Breast epithelium (tissue), 4 donors: ENCODE data around the gene ZSWIM8. TPM values are rescaled to one million over a fixed set of nuclear protein-coding genes. Genes with fewer than 3 reads are reported as not detected.

Source experiments
- DNase-seq, 2 donors: peaks; one replicate each; pipeline ENCODE4 v3.0.0-alpha.2; 2019; ENCODE audit warnings: low spot score in 2 of 2
- H3K27ac ChIP-seq, 2 donors: fragments of 200-600 bp; sonication (generic) in 1 of 2; one replicate each; pipeline ENCODE4 v1.5.1; 2016 to 2019; ENCODE audit warnings: mild to moderate bottlenecking in 1 of 2
- H3K27me3 ChIP-seq, 2 donors: fragments of 200-600 bp; sonication (generic) in 1 of 2; one replicate each; pipeline versions ENCODE4 v1.5.1 to v1.6.0; 2017 to 2019; ENCODE audit warnings: control low read depth in 1 of 2, mild to moderate bottlenecking in 1 of 2
- H3K36me3 ChIP-seq: fragments of 200-600 bp; one replicate; pipeline ENCODE4 v1.5.1; 2019
- H3K4me1 ChIP-seq, 2 donors: fragments of 200-600 bp; sonication (generic); one replicate each; pipeline ENCODE4 v1.5.1; 2016 to 2019; ENCODE audit warnings: control low read depth in 1 of 2
- H3K4me3 ChIP-seq, 3 donors: fragments of 200-600 bp; sonication (generic); 1 replicate in 2 of 3; 2 replicates in 1 of 3; pipeline ENCODE4 v1.5.1; 2016 to 2019; ENCODE audit warnings: mild to moderate bottlenecking in 3 of 3, moderate library complexity in 2 of 3
- H3K9me3 ChIP-seq, 2 donors: fragments of 200-600 bp; sonication (generic) in 1 of 2; one replicate each; pipeline ENCODE4 v1.5.1; 2016 to 2019; ENCODE audit warnings: control low read depth in 1 of 2
- POLR2A ChIP-seq: fragments of 450-650 bp; IDR thresholded peaks from one replicate; pipeline ENCODE4 v1.6.1; 2016; ENCODE audit warnings: antibody characterized with exemption, mild to moderate bottlenecking, moderate library complexity
- POLR2AphosphoS5 ChIP-seq, 3 donors: sonication (generic); formaldehyde crosslinking; IDR thresholded peaks; one replicate each; pipeline ENCODE4 v1.6.1; 2017; ENCODE audit warnings: antibody characterized with exemption in 3 of 3
- intact Hi-C: fragments of 100-400 bp; cut with DNase I; formaldehyde crosslinking; loops from one replicate; pipeline ENCODE4 v1.15.1; 2023; ENCODE audit warnings: low total_unique reads
- total RNA-seq, 3 donors: library from RNA; depleted of rRNA; stranded (reverse); fragments of >200 nt; gene quantifications; one replicate each; pipeline ENCODE4 v1.1.0, GENCODE V29; 2016
- TF ChIP-seq, protein P1 (sequence below), 3 donors: fragments of 450-650 bp; IDR thresholded peaks; one replicate each; pipeline ENCODE4 v1.5.1; 2016 to 2017; ENCODE audit warnings: antibody characterized with exemption in 3 of 3, mild to moderate bottlenecking in 3 of 3, moderate library complexity in 3 of 3

Gene ZSWIM8
- total RNA-seq, 3 donors from 2014 or later: 79.2 to 87.8 (median 84.2) TPM

DNA sequence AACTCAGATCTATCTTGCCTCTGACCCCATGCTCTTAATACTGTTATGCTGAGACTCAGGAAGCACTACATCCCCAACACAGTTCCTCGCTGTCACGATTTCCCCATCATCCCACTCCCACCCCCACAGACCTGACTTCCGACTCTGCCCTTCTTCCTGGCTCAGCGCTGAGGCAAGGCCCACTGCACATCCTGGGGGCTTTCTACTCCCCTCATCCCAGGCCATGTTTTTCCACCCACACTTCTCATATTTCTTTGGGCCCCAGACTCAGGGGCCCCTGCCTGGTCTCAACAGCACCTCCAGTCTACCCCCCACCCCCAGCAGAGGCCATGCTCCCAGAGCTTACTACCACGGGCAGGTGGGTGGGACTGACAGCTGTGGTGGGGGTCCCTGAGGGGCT lies 33.7 kb downstream of the ZSWIM8 start:
- Histone ChIP-seq H3K27me3 (no peaks in the 10 kb centered on the region), H3K4me1 (peaks cover 0 to 12% of the 10 kb centered on the region in 2 donors), H3K27ac (peak overlapping the region; percentile 82 to 86), H3K36me3 (no peaks in the 10 kb centered on the region), H3K4me3 (peak overlapping the region in 1 of 3 donors; percentile 3), H3K9me3 (no peaks in the 10 kb centered on the region)
- DNase-seq: no peak
- TF ChIP-seq POLR2AphosphoS5 (IDR thresholded peaks at IDR 0.05): no peak
- TF ChIP-seq POLR2A: no peak
- TF ChIP-seq, protein P1, sequence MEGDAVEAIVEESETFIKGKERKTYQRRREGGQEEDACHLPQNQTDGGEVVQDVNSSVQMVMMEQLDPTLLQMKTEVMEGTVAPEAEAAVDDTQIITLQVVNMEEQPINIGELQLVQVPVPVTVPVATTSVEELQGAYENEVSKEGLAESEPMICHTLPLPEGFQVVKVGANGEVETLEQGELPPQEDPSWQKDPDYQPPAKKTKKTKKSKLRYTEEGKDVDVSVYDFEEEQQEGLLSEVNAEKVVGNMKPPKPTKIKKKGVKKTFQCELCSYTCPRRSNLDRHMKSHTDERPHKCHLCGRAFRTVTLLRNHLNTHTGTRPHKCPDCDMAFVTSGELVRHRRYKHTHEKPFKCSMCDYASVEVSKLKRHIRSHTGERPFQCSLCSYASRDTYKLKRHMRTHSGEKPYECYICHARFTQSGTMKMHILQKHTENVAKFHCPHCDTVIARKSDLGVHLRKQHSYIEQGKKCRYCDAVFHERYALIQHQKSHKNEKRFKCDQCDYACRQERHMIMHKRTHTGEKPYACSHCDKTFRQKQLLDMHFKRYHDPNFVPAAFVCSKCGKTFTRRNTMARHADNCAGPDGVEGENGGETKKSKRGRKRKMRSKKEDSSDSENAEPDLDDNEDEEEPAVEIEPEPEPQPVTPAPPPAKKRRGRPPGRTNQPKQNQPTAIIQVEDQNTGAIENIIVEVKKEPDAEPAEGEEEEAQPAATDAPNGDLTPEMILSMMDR (IDR thresholded peaks at IDR 0.05): no peak
- intact Hi-C loops: no loop called here

DNA sequence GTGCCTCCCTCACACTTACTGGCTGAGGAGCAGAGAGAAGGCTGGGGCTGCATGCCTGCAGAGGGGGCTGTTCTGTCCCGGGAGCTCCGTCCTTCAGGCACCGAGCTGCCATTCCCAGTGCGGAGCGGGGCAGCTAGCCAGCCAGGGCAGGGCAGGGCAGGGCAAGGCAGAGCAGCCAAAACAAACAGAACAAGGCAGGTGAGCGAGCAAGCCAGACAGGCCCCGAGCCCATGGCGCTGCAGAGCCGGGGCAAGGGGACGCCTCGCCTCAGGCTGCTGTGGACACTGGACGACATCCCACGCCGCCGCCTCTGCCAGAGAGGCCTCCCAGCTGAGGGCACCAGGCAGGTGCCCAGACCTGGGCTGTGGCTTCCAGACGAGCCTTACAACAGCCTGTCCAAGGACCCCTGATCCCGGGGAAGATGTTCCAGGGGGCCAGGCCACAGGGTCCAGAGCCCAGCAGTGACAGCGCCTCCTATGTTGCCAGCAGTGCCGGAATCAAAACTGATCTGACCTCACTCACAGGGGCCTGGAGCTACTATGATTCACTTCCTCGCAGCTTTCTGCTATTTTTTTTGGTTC lies 34.2 kb downstream of the ZSWIM8 start:
- Histone ChIP-seq H3K27me3 (no peaks in the 10 kb centered on the region), H3K4me3 (peak overlapping the region in 1 of 3 donors; percentile 3), H3K27ac (peak overlapping the region; percentile 82 to 86), H3K4me1 (peaks cover 0 to 12% of the 10 kb centered on the region in 2 donors), H3K9me3 (no peaks in the 10 kb centered on the region), H3K36me3 (no peaks in the 10 kb centered on the region)
- intact Hi-C loops: no loop called here
- peak; percentile 73 to 88 for DNase-seq
- TF ChIP-seq, protein P1 (IDR thresholded peaks at IDR 0.05): no peak
- TF ChIP-seq POLR2A (no peak), POLR2AphosphoS5 (IDR thresholded peaks at IDR 0.05) (no peak)

DNA sequence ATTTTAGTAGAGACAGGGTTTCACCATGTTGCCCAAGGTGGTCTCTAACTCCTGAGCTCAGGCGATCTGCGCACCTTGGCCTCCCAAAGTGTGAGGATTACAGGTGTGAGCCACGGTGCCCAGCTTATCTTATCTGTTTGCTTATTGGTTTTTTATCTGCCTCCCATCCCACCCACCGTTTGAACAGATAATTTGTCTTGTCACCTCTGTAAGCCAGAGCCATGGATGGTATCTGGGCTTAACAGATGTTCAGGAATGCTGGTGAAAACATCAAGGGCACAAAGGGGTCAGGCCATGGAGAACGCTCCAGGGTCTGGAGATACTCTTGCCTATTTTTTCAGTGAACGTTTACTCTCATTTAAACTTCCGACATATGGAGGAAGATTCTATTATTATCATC lies 38.0 kb downstream of the ZSWIM8 start:
- DNase-seq: no peak
- no peaks in the 10 kb centered on the region for H3K36me3 ChIP-seq
- no peak overlapping the region for H3K27ac ChIP-seq
- H3K27me3 ChIP-seq: no peaks in the 10 kb centered on the region
- H3K9me3 ChIP-seq: no peaks in the 10 kb centered on the region
- TF ChIP-seq, protein P1 (IDR thresholded peaks at IDR 0.05): no peak
- TF ChIP-seq POLR2A (no peak), POLR2AphosphoS5 (IDR thresholded peaks at IDR 0.05) (no peak)
- no peak overlapping the region for H3K4me3 ChIP-seq
- intact Hi-C loops: no loop called here
- peaks cover 0 to 12% of the 10 kb centered on the region in 2 donors for H3K4me1 ChIP-seq

DNA sequence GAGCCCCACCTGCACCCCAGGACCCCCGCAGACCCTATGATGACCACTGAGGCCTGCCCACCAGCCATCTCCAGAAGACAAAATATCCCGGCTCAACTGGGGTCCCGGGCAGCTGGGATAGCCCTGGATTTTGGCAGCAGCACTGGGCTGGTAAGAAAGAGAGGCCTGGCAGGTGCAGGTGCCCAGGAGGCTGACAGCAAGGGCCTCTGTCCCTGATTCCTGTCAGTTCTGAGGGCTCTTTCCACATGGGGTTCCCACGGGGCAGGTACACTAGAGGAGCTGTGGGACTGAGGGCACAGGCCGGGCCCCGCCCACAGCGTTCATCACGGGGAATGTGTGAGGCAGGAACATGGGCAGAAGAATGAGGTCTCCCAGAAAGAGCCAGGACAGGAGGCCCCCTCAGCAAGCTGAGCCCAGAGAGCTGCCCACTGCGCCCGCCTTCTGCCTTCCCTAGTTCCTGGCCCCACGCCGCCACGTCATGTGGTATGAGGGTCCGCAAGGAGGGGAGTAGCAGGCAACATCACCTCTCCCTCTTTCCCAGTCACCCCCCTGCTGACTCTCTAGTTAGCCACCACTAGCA lies 38.8 kb downstream of the ZSWIM8 start:
- Histone ChIP-seq H3K27me3 (no peaks in the 10 kb centered on the region), H3K4me1 (peaks cover 0 to 8% of the 10 kb centered on the region in 2 donors), H3K36me3 (no peaks in the 10 kb centered on the region), H3K27ac (no peak overlapping the region), H3K4me3 (no peak overlapping the region), H3K9me3 (no peaks in the 10 kb centered on the region)
- TF ChIP-seq POLR2A: no peak
- no peak for TF ChIP-seq POLR2AphosphoS5 (IDR thresholded peaks at IDR 0.05)
- TF ChIP-seq, protein P1 (IDR thresholded peaks at IDR 0.05): no peak
- intact Hi-C loops: no loop called here
- no peak for DNase-seq

DNA sequence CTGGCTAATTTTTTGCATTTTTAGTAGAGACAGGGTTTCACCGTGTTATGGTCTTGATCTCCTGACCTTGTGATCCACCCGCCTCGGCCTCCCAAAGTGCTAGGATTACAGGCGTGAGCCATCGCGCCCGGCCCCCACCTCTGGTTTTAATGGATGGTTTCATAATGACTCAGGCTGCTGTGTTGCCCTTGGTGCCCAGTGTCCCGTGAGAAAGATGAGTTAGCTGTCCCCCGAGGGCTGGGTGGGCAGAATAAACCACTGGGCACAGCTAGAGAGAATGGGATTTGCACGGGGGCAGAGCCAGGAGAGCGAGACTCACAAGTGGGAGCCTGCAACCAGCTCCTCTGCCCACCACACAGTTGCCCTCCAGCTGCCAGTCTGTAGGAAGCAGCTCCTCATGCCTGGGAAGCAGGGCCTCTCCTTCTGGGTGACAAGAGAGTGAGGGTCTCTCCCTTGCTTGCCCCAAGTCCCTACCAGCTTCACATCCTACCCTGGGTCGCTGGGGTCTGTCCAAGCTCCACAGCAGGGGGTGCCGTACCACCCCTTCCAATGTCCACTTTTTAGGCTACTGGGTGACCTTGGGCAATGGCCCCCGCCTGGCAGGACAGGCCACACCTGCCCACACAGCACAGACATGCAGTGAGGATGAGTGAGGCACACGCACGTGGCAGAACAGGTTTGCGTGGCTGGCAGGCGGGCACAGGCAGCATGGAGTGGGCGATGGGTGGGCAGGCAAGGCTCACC lies 42.1 kb downstream of the ZSWIM8 start:
- DNase-seq: no peak
- intact Hi-C loops: no loop called here
- Histone ChIP-seq H3K4me3 (no peak overlapping the region), H3K9me3 (no peaks in the 10 kb centered on the region), H3K27me3 (no peaks in the 10 kb centered on the region), H3K36me3 (no peaks in the 10 kb centered on the region), H3K4me1 (no peaks in the 10 kb centered on the region), H3K27ac (no peak overlapping the region)
- TF ChIP-seq, protein P1 (IDR thresholded peaks at IDR 0.05): no peak
- no peak for TF ChIP-seq POLR2AphosphoS5 (IDR thresholded peaks at IDR 0.05)
- no peak for TF ChIP-seq POLR2A
